Adrenal gland (tissue), 12 donors: ENCODE data around the gene GPI. TPM values are rescaled to one million over a fixed set of nuclear protein-coding genes. Genes with fewer than 3 reads are reported as not detected.
A peak's percentile ranks its signal among the peaks of the same experiment; 100 is the strongest.

Source experiments
- DNase-seq, 7 donors: peaks; one replicate each; pipeline ENCODE4 v3.0.0-alpha.2; 2019 to 2020
- H3K27ac ChIP-seq, 5 donors: fragments of 200-600 bp; sonication (generic) in 4 of 5; 1 replicate in 3 of 5; 2 replicates in 2 of 5; pipeline versions ENCODE4 v1.5.1 to v1.8.0; 2016 to 2020; ENCODE audit warnings: mild to moderate bottlenecking in 1 of 5
- H3K27me3 ChIP-seq: fragments of 200-600 bp; 2 replicates; pipeline ENCODE4 v1.8.0; 2021
- H3K36me3 ChIP-seq, 2 donors: fragments of 200-600 bp; replicated peaks in 1 of 2; 1 replicate in 1 of 2; 2 replicates in 1 of 2; pipeline versions ENCODE4 v1.5.1 to v1.8.0; 2018 to 2022
- H3K4me1 ChIP-seq, 2 donors: fragments of 200-600 bp; replicated peaks in 1 of 2; 1 replicate in 1 of 2; 2 replicates in 1 of 2; pipeline versions ENCODE4 v1.5.1 to v1.8.0; 2018 to 2021
- H3K4me3 ChIP-seq, 4 donors: fragments of 200-600 bp; sonication (generic) in 3 of 4; one replicate each; pipeline ENCODE4 v1.5.1; 2016 to 2018
- H3K9me3 ChIP-seq, 3 donors: fragments of 200-600 bp; sonication (generic) in 1 of 3; replicated peaks in 1 of 3; 1 replicate in 2 of 3; 2 replicates in 1 of 3; pipeline versions ENCODE4 v1.5.1 to v1.8.0; 2016 to 2021
- POLR2A ChIP-seq, 2 donors: fragments of 450-650 bp; IDR thresholded peaks; one replicate each; pipeline ENCODE4 v1.6.1; 2017; ENCODE audit warnings: antibody characterized with exemption in 2 of 2, mild to moderate bottlenecking in 2 of 2, moderate library complexity in 1 of 2
- WGBS, 4 donors: extraction: QIAGEN DNeasy Blood & Tissue Kit in 2 of 4; methylation state at CpG; one replicate each; pipeline versions ENCODE4 v1.1.5 to v1.1.7; 2013 to 2017; 5-methylcytosine and 5-hydroxymethylcytosine counted together
- intact Hi-C, 2 donors: fragments of 100-400 bp; cut with DNase I; formaldehyde crosslinking; loops; one replicate each; pipeline versions ENCODE4 v1.14.1 to v1.15.0; 2022 to 2023
- polyA plus RNA-seq, 3 donors: library from polyadenylated mRNA; stranded (reverse); fragments of 200-250 nt in 2 of 3; fragments of 350-450 nt in 1 of 3; fragmentation: Illumina TruSeq in 1 of 3; extraction: RNeasy Lipid Tissue Mini Kit (QIAGEN cat#74804) in 1 of 3; gene quantifications; one replicate each; pipeline ENCODE4 v1.2.3, GENCODE V29; 2013 to 2014
- total RNA-seq, 9 donors: library from RNA; depleted of rRNA in 4 of 9; stranded (reverse); fragments of >200 nt in 4 of 9; fragments of 120-200 nt in 1 of 9; fragmentation: NEBNext Ultra II Directional in 1 of 9; extraction: Animal tissue kit (Norgen Biotek cat#: 25700) in 1 of 9; gene quantifications; one replicate each; pipeline versions ENCODE4 v1.1.0 to v1.2.4, GENCODE V29; 2013 to 2023
- TF ChIP-seq, protein P1 (sequence below), 6 experiments: fragments of 450-650 bp in 4 of 6; fragments of 200-600 bp in 2 of 6; sonication (generic) in 1 of 6; IDR thresholded peaks; 1 replicate in 5 of 6; 2 replicates in 1 of 6; pipeline versions ENCODE4 v1.5.1 to v1.8.0; 2016 to 2021; ENCODE audit warnings: antibody characterized with exemption in 6 of 6, mild to moderate bottlenecking in 2 of 6, moderate library complexity in 1 of 6
- donor health status: healthy with polysubstance abuse.
- donor health status: Bipolar disorder and iron deficiency.
- donor health status: DM: yes; HTN: yes; CAD: no.
- donor health status: DM: no; HTN: no; CAD: no.
- donor health status: DM: no; HTN: no; CAD: no.
- donor health status: DM: yes; HTN: yes; CAD: no.

Gene GPI
- total and polyA plus RNA-seq, 12 donors = 81.7 to 680 (median 443) TPM

DNA sequence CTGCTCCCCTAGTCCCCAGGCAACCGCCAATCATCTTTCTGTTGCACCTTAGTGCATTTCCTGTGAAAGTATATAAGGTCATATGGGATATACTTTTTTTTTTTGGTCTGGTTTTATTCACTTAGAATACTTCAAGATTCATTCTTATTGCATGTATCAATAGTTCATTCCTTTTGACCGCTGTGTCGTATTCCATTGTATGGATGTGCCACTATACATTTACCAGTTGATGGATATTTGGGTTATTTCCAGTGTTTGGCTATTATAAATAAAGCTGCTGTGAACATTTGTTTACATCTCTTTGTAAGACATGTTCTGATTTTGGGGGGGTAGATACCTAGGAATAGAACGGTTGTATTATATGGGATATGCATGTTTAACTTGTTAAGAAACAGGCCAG lies 53.3 kb downstream of the GPI start:
- no peaks in the 10 kb centered on the region for H3K4me1 ChIP-seq
- no peaks in the 10 kb centered on the region for H3K27me3 ChIP-seq
- no peak overlapping the region for H3K27ac ChIP-seq
- no peak for TF ChIP-seq POLR2A (IDR thresholded peaks at IDR 0.05)
- TF ChIP-seq, protein P1, sequence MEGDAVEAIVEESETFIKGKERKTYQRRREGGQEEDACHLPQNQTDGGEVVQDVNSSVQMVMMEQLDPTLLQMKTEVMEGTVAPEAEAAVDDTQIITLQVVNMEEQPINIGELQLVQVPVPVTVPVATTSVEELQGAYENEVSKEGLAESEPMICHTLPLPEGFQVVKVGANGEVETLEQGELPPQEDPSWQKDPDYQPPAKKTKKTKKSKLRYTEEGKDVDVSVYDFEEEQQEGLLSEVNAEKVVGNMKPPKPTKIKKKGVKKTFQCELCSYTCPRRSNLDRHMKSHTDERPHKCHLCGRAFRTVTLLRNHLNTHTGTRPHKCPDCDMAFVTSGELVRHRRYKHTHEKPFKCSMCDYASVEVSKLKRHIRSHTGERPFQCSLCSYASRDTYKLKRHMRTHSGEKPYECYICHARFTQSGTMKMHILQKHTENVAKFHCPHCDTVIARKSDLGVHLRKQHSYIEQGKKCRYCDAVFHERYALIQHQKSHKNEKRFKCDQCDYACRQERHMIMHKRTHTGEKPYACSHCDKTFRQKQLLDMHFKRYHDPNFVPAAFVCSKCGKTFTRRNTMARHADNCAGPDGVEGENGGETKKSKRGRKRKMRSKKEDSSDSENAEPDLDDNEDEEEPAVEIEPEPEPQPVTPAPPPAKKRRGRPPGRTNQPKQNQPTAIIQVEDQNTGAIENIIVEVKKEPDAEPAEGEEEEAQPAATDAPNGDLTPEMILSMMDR (IDR thresholded peaks at IDR 0.05) = no peak
- intact Hi-C loops = no loop called here
- peaks cover 0 to 39% of the 10 kb centered on the region in 2 donors for H3K36me3 ChIP-seq
- no peak overlapping the region for H3K4me3 ChIP-seq
- DNase-seq = no peak
- no peaks in the 10 kb centered on the region for H3K9me3 ChIP-seq
- WGBS, 4 donors = 95 to 98% (median 97%) methylated on average over 4 of the region's 4 CpGs

DNA sequence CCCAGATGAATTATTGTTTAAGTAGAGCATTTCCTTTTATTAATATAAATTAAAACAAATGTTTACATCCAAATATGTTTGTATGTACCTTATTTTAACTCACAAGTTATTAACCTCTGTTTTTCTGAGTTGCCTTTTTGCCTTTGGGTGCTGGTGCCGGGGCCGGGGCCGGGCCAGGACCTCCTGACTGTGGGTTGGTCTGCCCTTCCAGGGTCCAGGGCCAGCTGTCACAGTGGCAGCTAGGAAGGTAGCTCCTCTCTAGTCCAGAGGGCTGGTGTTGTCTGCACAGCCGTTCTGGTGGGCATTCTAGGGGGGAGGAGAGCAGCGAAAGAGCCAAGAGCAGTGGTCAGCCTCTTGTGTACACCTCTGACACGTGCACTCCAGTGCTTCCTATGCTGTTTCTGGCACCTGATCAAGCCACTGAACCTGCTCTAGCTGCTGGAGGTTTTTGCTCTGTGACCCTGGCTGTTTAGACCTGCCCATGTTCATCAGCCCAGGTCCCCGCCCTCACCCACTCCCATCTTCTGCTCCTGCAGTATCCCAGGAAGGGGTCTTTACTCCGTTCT lies 61.2 kb downstream of the GPI start:
- intact Hi-C loops = no loop called here
- no peak overlapping the region for H3K4me3 ChIP-seq

DNA sequence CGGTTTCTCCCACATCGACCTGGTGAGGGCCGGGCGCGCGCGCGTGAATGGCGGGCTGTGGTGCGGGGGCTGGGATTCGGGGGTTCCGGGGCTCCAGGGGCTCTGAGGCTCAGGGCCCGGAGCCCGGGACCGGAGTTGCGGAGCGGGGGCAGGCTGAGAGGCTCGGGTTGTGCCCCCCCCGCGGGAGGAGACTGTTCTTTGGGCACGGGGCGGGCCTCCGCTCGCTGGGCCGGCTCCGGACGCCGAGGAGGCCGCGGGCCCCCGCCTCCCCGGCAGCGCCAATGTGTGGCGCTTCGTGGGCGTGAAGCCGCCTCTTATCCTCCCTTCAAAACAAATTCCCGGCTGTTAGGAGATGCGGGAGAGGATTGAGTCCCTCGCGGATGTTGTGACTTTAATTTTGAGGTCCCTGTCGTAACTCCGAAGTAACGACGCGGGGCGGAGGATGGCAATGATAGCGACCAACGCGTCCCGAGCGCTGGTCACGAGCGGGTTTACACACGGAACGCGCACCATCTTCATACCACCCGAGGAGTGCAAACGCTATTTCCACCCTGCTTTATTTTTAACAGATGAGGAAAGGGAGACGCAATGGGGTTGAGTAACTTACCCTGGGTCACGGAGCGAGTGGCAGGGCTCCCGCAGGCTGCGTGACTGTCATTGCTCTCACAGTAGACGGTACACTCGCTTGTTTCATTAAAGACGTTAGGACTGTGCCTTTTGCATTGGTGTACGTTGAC lies 63.7 kb downstream of the GPI start:
- peaks cover 7 to 47% of the 10 kb centered on the region in 2 donors for H3K4me1 ChIP-seq
- H3K4me3 ChIP-seq = peak overlapping the region; percentile 5 to 99 (median 96)
- DNase-seq = peak; percentile 21 to 74 (median 52)
- intact Hi-C loops = no loop called here
- H3K36me3 ChIP-seq = peaks cover 0 to 4% of the 10 kb centered on the region in 2 donors
- 0 to 1% (median 0%) methylated on average over 12 to 68 of the region's 68 CpGs for WGBS, 4 donors
- H3K9me3 ChIP-seq = no peaks in the 10 kb centered on the region
- H3K27me3 ChIP-seq = no peaks in the 10 kb centered on the region
- peak overlapping the region; percentile 49 to 94 (median 88) for H3K27ac ChIP-seq
- peak in 1 of 2 donors; percentile 39 for TF ChIP-seq POLR2A (IDR thresholded peaks at IDR 0.05)
- TF ChIP-seq, protein P1 (IDR thresholded peaks at IDR 0.05) = no peak

More for the DNA sequence above, 61.2 kb downstream of the GPI start:
- no peak overlapping the region for H3K27ac ChIP-seq
- H3K36me3 ChIP-seq = peaks cover 0 to 3% of the 10 kb centered on the region in 2 donors
- no peaks in the 10 kb centered on the region for H3K27me3 ChIP-seq
- TF ChIP-seq POLR2A (IDR thresholded peaks at IDR 0.05) = no peak
- TF ChIP-seq, protein P1 (IDR thresholded peaks at IDR 0.05) = no peak
- DNase-seq = no peak
- 85 to 93% (median 91%) methylated on average over 7 to 8 of the region's 8 CpGs for WGBS, 4 donors
- no peaks in the 10 kb centered on the region for H3K9me3 ChIP-seq
- peaks cover 7 to 27% of the 10 kb centered on the region in 2 donors for H3K4me1 ChIP-seq

GRCh38 chr19:34429553-34429952 lies 64.6 kb downstream of the GPI start:
- Histone ChIP-seq H3K4me3 (peak overlapping the region in 1 of 4 donors; percentile 96), H3K9me3 (no peaks in the 10 kb centered on the region), H3K27ac (no peak overlapping the region), H3K36me3 (peaks cover 0 to 13% of the 10 kb centered on the region in 2 donors), H3K4me1 (peaks cover 7 to 47% of the 10 kb centered on the region in 2 donors), H3K27me3 (no peaks in the 10 kb centered on the region)
- TF ChIP-seq POLR2A (IDR thresholded peaks at IDR 0.05) = no peak
- TF ChIP-seq, protein P1 (IDR thresholded peaks at IDR 0.05) = no peak
- intact Hi-C loops = no loop called here
- DNase-seq = no peak
- WGBS, 4 donors = 70 to 78% (median 73%) methylated on average over 9 of the region's 9 CpGs
